Stimulated activated CD4-positive, alpha-beta T cell treated with anti-CD3 and anti-CD28 coated beads, Interleukin-15, amount 100 ng/mL, for 1 hour (primary cell): Measurements from ENCODE around the gene TMEM190.
"Not testable (repeated sequence)": the region's sequence is repeated elsewhere in the genome, so short reads cannot be mapped to it uniquely, and the experiment has no call there.

ENCODE experiments used
- DNase-seq, 2 donors: peaks; one replicate each; pipeline ENCODE4 v3.0.0-alpha.2; 2020; ENCODE audit warnings: low read depth in 1 of 2, low spot score in 1 of 2

Gene TMEM190

GRCh38 chr19:55389386-55390317 is 13.0 kb downstream of the TMEM190 start:
- DNase-seq = no peak

- no peak for DNase-seq
Observed at GRCh38 chr19:55390461-55390880, 13.8 kb downstream of the TMEM190 start.

- DNase-seq = no peak
Observed at GRCh38 chr19:55391191-55391670, 14.6 kb downstream of the TMEM190 start.

- DNase-seq = no peak
Observed at GRCh38 chr19:55391702-55392615, 15.3 kb downstream of the TMEM190 start.

GRCh38 chr19:55392820-55393761 is 16.5 kb downstream of the TMEM190 start:
- no peak for DNase-seq

GRCh38 chr19:55398200-55398925 is 21.7 kb downstream of the TMEM190 start:
- DNase-seq = no peak

- DNase-seq = no peak
Observed at GRCh38 chr19:55400281-55401087, 23.9 kb downstream of the TMEM190 start.

- not testable (repeated sequence) for DNase-seq
Observed at GRCh38 chr19:55401390-55401789, 24.8 kb downstream of the TMEM190 start.

GRCh38 chr19:55402509-55402908 is 25.9 kb downstream of the TMEM190 start:
- DNase-seq = no peak

GRCh38 chr19:55405638-55406037 is 29.0 kb downstream of the TMEM190 start:
- DNase-seq = no peak

- DNase-seq = no peak
Observed at GRCh38 chr19:55406091-55406825, 29.6 kb downstream of the TMEM190 start.

- peak in 1 of 2 donors; percentile 22 for DNase-seq
Observed at GRCh38 chr19:55406826-55407549, 30.4 kb downstream of the TMEM190 start.

GRCh38 chr19:55407550-55407799 is 30.8 kb downstream of the TMEM190 start, which contains the start of gene UBE2S:
TSS of gene UBE2S (minus strand) at chr19:55407788. CDS start at chr19:55407589, 199 bp downstream.
- DNase-seq = not testable (repeated sequence)

GRCh38 chr19:55407800-55408532 is 31.3 kb downstream of the TMEM190 start:
- peak; percentile 91 to 94 for DNase-seq

GRCh38 chr19:55408533-55408872 is 31.9 kb downstream of the TMEM190 start:
- DNase-seq = no peak

- DNase-seq = not testable (repeated sequence)
Observed at GRCh38 chr19:55409179-55409578, 32.6 kb downstream of the TMEM190 start.

- no peak for DNase-seq
Observed at GRCh38 chr19:55410168-55410567, 33.5 kb downstream of the TMEM190 start.
